Cardiac fibroblast (primary cell): ENCODE data around the gene SLC35E4.
"Not testable (repeated sequence)": the region's sequence is repeated elsewhere in the genome, so short reads cannot be mapped to it uniquely, and the experiment has no call there.

ENCODE experiments used
- DNase-seq, 2 donors: peaks; one replicate each; pipeline versions ENCODE4 v3.0.0 to v3.0.0-alpha.2; 2010; ENCODE audit warnings: low read depth in 2 of 2
- H3K4me3 ChIP-seq, 2 donors: replicated peaks in 1 of 2; 1 replicate in 1 of 2; 2 replicates in 1 of 2; pipeline ENCODE4 v1.5.1; 2011; ENCODE audit warnings: low read depth in 2 of 2, low read length in 2 of 2, mild to moderate bottlenecking in 2 of 2, moderate library complexity in 1 of 2
- CTCF ChIP-seq: IDR thresholded peaks from one replicate; pipeline ENCODE4 v1.5.1; 2011; ENCODE audit warnings: low read depth, mild to moderate bottlenecking, low read length, inconsistent platforms

SLC35E4 gene

GRCh38 chr22:30611197-30611596 lies 24.4 kb upstream of the SLC35E4 start:
- no peak for DNase-seq
- TF ChIP-seq CTCF, result no peak
- H3K4me3 ChIP-seq, result no peak overlapping the region

- TF ChIP-seq CTCF, result no peak
- no peak for DNase-seq
- H3K4me3 ChIP-seq, result no peak overlapping the region
Measured at GRCh38 chr22:30612789-30613188, 22.8 kb upstream of the SLC35E4 start.

GRCh38 chr22:30614268-30614667 lies 21.3 kb upstream of the SLC35E4 start:
- no peak for DNase-seq
- no peak overlapping the region for H3K4me3 ChIP-seq
- no peak for TF ChIP-seq CTCF

GRCh38 chr22:30614879-30615278 lies 20.7 kb upstream of the SLC35E4 start:
- H3K4me3 ChIP-seq, result no peak overlapping the region
- no peak for TF ChIP-seq CTCF
- DNase-seq, result no peak

- no peak for TF ChIP-seq CTCF
- no peak overlapping the region for H3K4me3 ChIP-seq
- no peak for DNase-seq
Measured at GRCh38 chr22:30615543-30615954, 20.0 kb upstream of the SLC35E4 start.

GRCh38 chr22:30617819-30618218 lies 17.8 kb upstream of the SLC35E4 start:
- DNase-seq, result no peak
- H3K4me3 ChIP-seq, result no peak overlapping the region
- no peak for TF ChIP-seq CTCF

GRCh38 chr22:30619909-30620308 lies 15.7 kb upstream of the SLC35E4 start:
- H3K4me3 ChIP-seq, DNase-seq: not testable (repeated sequence)
